HCT116 (cell line): ENCODE measurements around the gene ARHGAP9.
"Not testable (repeated sequence)": the region's sequence is repeated elsewhere in the genome, so short reads cannot be mapped to it uniquely, and the experiment has no call there.

ENCODE experiments used
- CBX3 ChIP-seq: IDR thresholded peaks from 2 replicates; pipeline ENCODE4 v1.6.1; 2012; ENCODE audit warnings: low read depth
- CTCF ChIP-seq, 3 experiments: fragments of 200-600 bp in 1 of 3; sonication (generic) in 1 of 3; IDR thresholded peaks in 2 of 3; conservative IDR thresholded peaks in 1 of 3; 2 replicates each; pipeline ENCODE4 v1.5.1; 2012 to 2017; ENCODE audit warnings: low read depth in 2 of 3, low read length in 2 of 3, antibody characterized with exemption in 1 of 3, borderline replicate concordance in 1 of 3, control low read depth in 1 of 3, mild to moderate bottlenecking in 1 of 3, mixed read lengths in 1 of 3, mixed run types in 1 of 3, moderate library complexity in 1 of 3; ENCODE audit not compliant: insufficient read depth in 1 of 3
- MAX ChIP-seq: IDR thresholded peaks from 2 replicates; pipeline ENCODE4 v1.6.1; 2012
- POLR2A ChIP-seq: IDR thresholded peaks from 2 replicates; pipeline ENCODE4 v1.7.0; 2011; ENCODE audit warnings: borderline replicate concordance; ENCODE audit not compliant: insufficient read depth, insufficient read length; ENCODE audit errors: extremely low read depth
- POLR2AphosphoS5 ChIP-seq: IDR thresholded peaks from 2 replicates; pipeline ENCODE4 v1.6.1; 2011; ENCODE audit warnings: mild to moderate bottlenecking, low read depth, low read length, moderate library complexity
- REST ChIP-seq: IDR thresholded peaks from 2 replicates; pipeline ENCODE4 v1.6.1; 2012; ENCODE audit warnings: low read depth
- SRF ChIP-seq: IDR thresholded peaks from 2 replicates; pipeline ENCODE4 v1.6.1; 2012; ENCODE audit warnings: low read depth

GRCh38 chr12:57517718-57518117, 38.1 kb upstream of the ARHGAP9 start:
- TF ChIP-seq CTCF (IDR thresholded peaks at IDR 0.05 in 2 of 3, conservative IDR thresholded peaks at IDR 0.05 in 1 of 3; ENCODE audit: borderline replicate concordance in 1 of 3, insufficient read depth in 1 of 3, low read depth in 2 of 3, low read length in 2 of 3); REST; POLR2A; CBX3; SRF; POLR2AphosphoS5; MAX: not testable (repeated sequence)
